Ammon's horn (tissue), 1 donor: ENCODE data around the gene ZNF133.
A peak's percentile ranks its signal among the peaks of the same experiment; 100 is the strongest.
"Not testable (repeated sequence)": the region's sequence is repeated elsewhere in the genome, so short reads cannot be mapped to it uniquely, and the experiment has no call there.

Source experiments
- DNase-seq: peaks from one replicate; pipeline ENCODE4 v3.0.0-alpha.2; 2016; ENCODE audit warnings: low spot score

The ZNF133 gene

GRCh38 chr20:18287915-18288748 lies at the start of gene ZNF133:
Gene ZNF133 (plus strand): TSS chr20:18288527. CDS start chr20:18305687, 17,160 bp downstream.
- DNase-seq, result peak; percentile 95

GRCh38 chr20:18240997-18241396 lies 47.3 kb upstream of the ZNF133 start:
- DNase-seq, result no peak

DNA sequence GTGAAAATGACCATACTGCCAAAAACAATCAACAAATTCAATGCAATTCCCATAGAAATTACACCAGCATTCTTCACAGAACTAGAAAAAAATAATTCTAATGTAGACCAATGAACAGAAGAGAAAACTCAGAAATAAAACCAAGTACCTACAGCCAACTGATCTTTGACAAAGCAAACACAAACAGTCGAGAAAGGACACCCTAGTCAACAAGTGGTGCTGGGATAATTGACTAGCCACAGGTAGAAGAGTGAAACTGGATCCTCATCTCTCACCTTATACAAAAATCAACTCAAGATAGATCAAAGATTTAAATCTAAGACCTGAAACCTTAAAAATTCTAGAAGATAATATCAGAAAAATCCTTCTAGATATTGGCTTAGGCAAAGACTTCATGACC lies 44.5 kb upstream of the ZNF133 start:
- DNase-seq, result no peak

GRCh38 chr20:18248545-18248944 lies 39.8 kb upstream of the ZNF133 start:
- not testable (repeated sequence) for DNase-seq

- no peak for DNase-seq
These were observed 38.1 kb upstream of the ZNF133 start for GRCh38 chr20:18250217-18250616.

DNA sequence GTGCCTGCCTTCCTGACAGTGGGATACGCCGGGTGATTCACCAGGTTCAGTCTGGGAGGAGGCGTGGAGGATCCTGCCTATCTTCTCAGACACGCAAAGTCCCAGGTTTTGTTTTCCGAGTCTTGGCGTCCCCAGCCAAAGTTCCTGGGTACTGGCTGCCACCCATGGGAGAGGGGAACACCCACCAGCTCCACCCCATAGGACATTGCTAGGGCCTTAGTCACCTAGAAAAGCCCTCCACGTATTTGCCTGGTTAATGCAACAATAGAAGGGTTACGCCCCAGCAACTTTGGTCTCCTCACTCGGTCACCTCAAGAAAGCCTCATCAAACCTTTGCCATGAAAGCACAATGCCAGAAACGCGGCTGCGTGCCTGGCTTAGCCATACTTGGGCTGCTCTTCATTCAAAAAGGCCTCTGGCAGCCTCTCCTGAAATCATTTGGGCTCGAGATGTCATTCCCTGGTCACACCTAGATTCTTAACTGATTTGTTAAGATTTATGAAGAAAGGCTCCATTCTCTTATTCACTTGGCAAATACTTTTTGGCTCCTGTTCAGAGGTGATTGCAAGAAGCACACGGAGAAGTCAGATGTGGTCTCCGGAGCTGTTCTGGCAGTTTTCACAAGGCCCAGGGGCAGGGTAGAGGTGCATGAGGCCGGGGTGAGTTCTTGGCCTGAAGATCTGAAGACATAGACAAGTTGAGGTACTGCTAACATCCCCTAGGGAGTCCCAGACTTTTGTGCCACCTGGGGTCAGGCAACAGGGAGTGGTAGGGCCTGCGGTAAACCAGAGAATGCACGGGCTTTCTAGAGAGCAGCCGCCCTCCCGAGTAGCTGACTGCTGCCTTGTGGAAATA lies 35.5 kb upstream of the ZNF133 start:
- no peak for DNase-seq

DNA sequence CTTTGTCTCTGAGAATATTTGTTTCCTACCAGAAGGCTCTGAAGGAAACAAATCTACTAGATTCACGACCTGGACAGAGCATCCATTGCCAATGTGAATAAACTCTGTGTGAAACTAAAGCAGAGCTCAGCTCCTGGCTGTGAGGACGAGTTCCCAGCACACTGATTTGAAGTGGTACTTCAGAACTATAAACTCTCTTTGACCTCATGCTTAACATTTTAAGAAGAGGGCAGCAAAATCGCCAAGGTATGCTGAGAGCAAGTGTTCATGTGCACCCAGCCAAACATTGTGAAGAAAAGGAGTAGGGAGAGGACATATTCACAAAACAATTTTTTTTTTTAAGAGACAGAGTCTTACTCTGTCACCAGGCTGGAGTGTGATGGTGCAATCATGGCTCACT lies 33.7 kb upstream of the ZNF133 start:
- no peak for DNase-seq

- DNase-seq, result no peak
These were observed 32.8 kb upstream of the ZNF133 start for GRCh38 chr20:18255526-18255925.

- DNase-seq, result no peak
These were observed 31.8 kb upstream of the ZNF133 start for GRCh38 chr20:18256440-18257090.

GRCh38 chr20:18258126-18258860 lies 30.0 kb upstream of the ZNF133 start:
- DNase-seq, result no peak

GRCh38 chr20:18259730-18260129 lies 28.6 kb upstream of the ZNF133 start:
- no peak for DNase-seq

DNA sequence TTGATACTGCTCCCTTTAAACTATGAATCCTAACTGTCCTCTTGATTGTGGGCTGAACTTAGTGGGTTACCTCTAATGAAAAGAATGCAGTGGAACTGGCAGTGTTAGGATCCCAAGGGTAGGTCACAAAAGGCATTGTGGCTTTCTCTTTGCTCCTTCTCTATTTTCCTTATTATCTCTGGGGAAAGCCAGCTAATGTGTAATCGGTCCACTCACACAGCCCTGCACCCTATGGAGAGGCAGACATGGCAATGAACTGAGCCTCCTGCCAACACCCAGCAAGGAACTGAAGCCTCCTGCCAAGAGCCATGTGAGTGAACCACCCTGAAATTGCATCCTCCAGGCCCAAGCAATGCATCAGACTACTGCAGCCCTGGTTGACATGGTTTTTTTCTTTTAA lies 24.6 kb upstream of the ZNF133 start:
- no peak for DNase-seq

DNA sequence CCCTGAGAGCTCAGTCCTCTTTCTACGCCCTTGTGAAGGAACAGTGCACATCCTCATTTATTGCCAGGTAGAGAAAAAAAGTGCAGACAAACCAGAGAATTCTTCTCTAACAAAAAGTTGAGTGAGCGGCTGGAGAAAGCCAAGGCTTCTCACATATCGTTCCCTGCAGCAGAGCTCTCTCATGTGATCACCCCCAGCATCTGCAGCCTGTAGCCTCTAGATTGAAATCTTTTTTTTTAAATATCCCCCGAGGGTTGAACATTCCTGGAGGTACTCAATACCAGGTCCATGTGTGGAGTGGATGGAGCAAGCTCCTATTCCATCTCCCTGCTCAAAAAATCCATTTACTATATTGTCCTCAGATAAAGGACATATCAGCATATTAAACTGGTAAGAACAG lies 22.9 kb upstream of the ZNF133 start:
- DNase-seq, result no peak

DNA sequence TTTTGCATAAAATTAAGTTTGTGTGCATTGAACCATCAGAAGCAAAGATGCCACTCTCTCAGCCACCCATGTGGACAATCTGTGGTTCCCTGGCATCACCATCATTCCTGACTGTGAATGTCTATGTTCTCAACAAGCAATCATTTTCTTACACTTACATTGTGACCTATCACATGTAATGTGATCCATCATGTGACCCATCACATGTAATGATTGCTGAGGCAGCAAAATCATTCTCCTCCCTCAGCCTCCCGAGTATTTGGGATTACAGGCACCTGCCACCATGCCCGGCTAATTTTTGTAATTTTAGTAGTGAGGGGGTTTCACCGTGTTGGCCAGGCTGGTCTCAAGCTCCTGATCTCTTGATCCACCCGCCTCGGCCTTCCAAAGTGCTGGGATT lies 22.0 kb upstream of the ZNF133 start:
- no peak for DNase-seq

GRCh38 chr20:18267815-18268214 lies 20.5 kb upstream of the ZNF133 start:
- no peak for DNase-seq

DNA sequence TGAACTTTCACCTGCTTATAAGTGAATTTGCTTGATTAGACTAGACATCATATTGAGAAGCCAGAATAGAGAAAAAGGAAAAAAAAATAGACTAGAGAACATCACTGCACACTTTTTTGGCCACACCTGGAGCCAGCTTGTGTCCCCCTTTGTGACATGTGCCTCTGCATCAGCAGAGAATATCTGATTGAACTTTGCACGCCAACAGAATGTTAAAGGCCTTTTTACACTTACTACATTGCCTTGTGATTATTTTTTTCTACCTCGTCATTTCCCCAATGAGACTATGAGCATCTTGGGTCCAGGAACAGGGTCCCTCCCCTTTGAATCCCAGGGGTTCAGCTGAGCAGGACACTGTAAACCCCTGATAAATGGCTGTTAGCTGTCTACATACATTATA lies 17.2 kb upstream of the ZNF133 start:
- DNase-seq, result no peak

GRCh38 chr20:18272451-18272850 lies 15.9 kb upstream of the ZNF133 start:
- no peak for DNase-seq

- no peak for DNase-seq
These were observed 14.6 kb upstream of the ZNF133 start for GRCh38 chr20:18273738-18274137.

DNA sequence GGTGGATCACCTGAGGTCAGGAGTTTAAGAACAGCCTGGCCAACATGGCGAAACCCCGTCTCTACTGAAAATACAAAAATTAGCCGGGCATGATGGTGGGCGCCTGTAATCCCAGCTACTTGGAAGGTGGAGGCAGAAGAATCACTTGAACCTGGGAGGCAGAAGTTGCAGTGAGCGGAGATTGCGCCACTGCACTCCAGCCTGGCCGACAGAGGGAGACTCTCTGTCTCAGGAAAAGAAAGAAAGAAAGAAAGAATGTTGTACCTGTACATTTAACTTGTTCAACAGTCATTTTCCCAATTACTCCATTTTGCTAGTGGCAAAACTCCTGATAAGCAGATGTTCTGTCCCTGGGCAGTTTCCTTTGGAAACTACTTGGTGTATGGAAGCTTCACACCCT lies 12.4 kb upstream of the ZNF133 start:
- DNase-seq, result not testable (repeated sequence)

- DNase-seq, result peak; percentile 80
These were observed 11.5 kb upstream of the ZNF133 start for GRCh38 chr20:18276821-18277220.

DNA sequence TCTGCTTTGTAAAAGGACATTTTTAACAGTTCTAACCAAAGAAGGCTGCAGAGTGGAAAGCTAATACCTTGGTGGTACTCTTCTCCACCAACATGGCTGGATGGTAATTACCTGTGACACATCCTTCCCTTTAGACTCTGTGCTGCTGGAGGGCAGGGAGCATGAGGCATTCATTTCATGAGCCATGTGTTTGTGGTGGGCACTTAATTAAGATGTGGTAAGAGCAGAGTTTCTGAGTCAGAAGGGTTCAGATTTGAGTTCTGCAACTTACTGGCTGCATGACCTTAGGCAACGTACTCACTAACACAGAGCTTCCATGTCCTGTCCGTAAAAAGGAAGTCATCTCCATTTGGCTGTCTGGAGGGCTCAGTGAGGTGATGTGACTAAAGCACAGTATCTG lies 9.1 kb upstream of the ZNF133 start:
- DNase-seq, result no peak
